OCI-LY3 (cell line): ENCODE measurements around the gene TMEM135.

Experiments
- H2AFZ ChIP-seq: fragments of 200-600, 300-600 bp; shearing (Covaris generic); 2 replicates; pipeline ENCODE4 v1.6.0; 2014; ENCODE audit warnings: antibody characterized with exemption, low read depth, low read length
- H3K27ac ChIP-seq: fragments of 200-600, 300-600 bp; sonication (generic); 2 replicates; pipeline ENCODE4 v1.5.1; 2014; ENCODE audit warnings: mild to moderate bottlenecking, low read length, moderate library complexity, mixed read lengths
- H3K27me3 ChIP-seq: fragments of 200-600, 300-600 bp; sonication (generic); 2 replicates; pipeline ENCODE4 v1.6.1; 2014; ENCODE audit warnings: low read depth, low read length, mixed read lengths
- H3K36me3 ChIP-seq: fragments of 200-600, 300-600 bp; sonication (generic); replicated peaks from 2 replicates; pipeline ENCODE3; 2014; ENCODE audit warnings: low read depth, low read length, mixed read lengths
- H3K4me1 ChIP-seq: fragments of 300-600, 200-600 bp; sonication (generic); 2 replicates; pipeline ENCODE4 v1.6.1; 2014; ENCODE audit warnings: low read length, mixed read lengths
- H3K4me2 ChIP-seq: fragments of 200-600, 300-600 bp; sonication (generic); 2 replicates; pipeline ENCODE4 v1.6.1; 2014; ENCODE audit warnings: low read length, mixed read lengths
- H3K4me3 ChIP-seq: fragments of 300-600, 200-600 bp; sonication (generic); 2 replicates; pipeline ENCODE4 v1.5.1; 2014; ENCODE audit warnings: antibody characterized with exemption, mild to moderate bottlenecking, low read length, moderate library complexity
- H3K79me2 ChIP-seq: fragments of 300-600, 200-600 bp; shearing (Covaris generic); 2 replicates; pipeline ENCODE4 v1.6.1; 2014; ENCODE audit warnings: mild to moderate bottlenecking, low read length, mixed read lengths
- H3K9ac ChIP-seq: fragments of 300-600, 200-600 bp; shearing (Covaris generic); 2 replicates; pipeline ENCODE4 v1.6.0; 2014; ENCODE audit warnings: mild to moderate bottlenecking, low read length, moderate library complexity
- H3K9me3 ChIP-seq: fragments of 200-600, 300-600 bp; shearing (Covaris generic); 2 replicates; pipeline ENCODE4 v1.6.1; 2014; ENCODE audit warnings: low read length, mixed read lengths; ENCODE audit not compliant: insufficient read depth
- H4K20me1 ChIP-seq: fragments of 200-600, 300-600 bp; sonication (generic); 2 replicates; pipeline ENCODE4 v1.6.1; 2016; ENCODE audit warnings: low read length, mixed read lengths; ENCODE audit not compliant: insufficient read depth
- CTCF ChIP-seq: fragments of 200-600, 300-600 bp; sonication (generic); IDR thresholded peaks from 2 replicates; pipeline ENCODE4 v1.5.1; 2014; ENCODE audit warnings: antibody characterized with exemption, low read length, low read depth
- EZH2phosphoT487 ChIP-seq: fragments of 200-600 bp; shearing (Covaris generic); IDR thresholded peaks from 2 replicates; pipeline ENCODE4 v1.6.1; 2018; ENCODE audit warnings: antibody characterized with exemption, mixed run types, low read depth

Gene TMEM135

GRCh38 chr11:87307101-87307500 is 269.4 kb downstream of the TMEM135 start:
- Histone ChIP-seq H3K9me3 (no peaks in the 10 kb centered on the region), H3K36me3 (peaks cover 7% of the 10 kb centered on the region), H3K79me2 (no peaks in the 10 kb centered on the region), H3K4me1 (peaks cover 12% of the 10 kb centered on the region), H4K20me1 (no peaks in the 10 kb centered on the region), H3K27ac (no peak overlapping the region), H3K9ac (no peak overlapping the region), H2AFZ (no peak overlapping the region), H3K27me3 (no peaks in the 10 kb centered on the region), H3K4me3 (no peak overlapping the region), H3K4me2 (no peak overlapping the region)
- TF ChIP-seq CTCF = no peak
- no peak for TF ChIP-seq EZH2phosphoT487

- H3K9ac ChIP-seq = no peak overlapping the region
- H3K4me1 ChIP-seq = peaks cover 11% of the 10 kb centered on the region
- no peak overlapping the region for H3K4me2 ChIP-seq
- H3K4me3 ChIP-seq = no peak overlapping the region
- H2AFZ ChIP-seq = no peak overlapping the region
- no peak overlapping the region for H3K27ac ChIP-seq
- no peaks in the 10 kb centered on the region for H3K27me3 ChIP-seq
- no peaks in the 10 kb centered on the region for H4K20me1 ChIP-seq
- no peaks in the 10 kb centered on the region for H3K9me3 ChIP-seq
- no peak for TF ChIP-seq CTCF
- no peak for TF ChIP-seq EZH2phosphoT487
- H3K36me3 ChIP-seq = peaks cover 3% of the 10 kb centered on the region
- H3K79me2 ChIP-seq = no peaks in the 10 kb centered on the region
Measured at GRCh38 chr11:87315229-87315628, 277.5 kb downstream of the TMEM135 start.

GRCh38 chr11:87316491-87316890 is 278.8 kb downstream of the TMEM135 start:
- H3K4me2 ChIP-seq = no peak overlapping the region
- H4K20me1 ChIP-seq = no peaks in the 10 kb centered on the region
- no peak overlapping the region for H3K27ac ChIP-seq
- H3K4me3 ChIP-seq = no peak overlapping the region
- TF ChIP-seq CTCF (no peak), EZH2phosphoT487 (no peak)
- H2AFZ ChIP-seq = no peak overlapping the region
- H3K4me1 ChIP-seq = peaks cover 11% of the 10 kb centered on the region
- no peaks in the 10 kb centered on the region for H3K27me3 ChIP-seq
- no peak overlapping the region for H3K9ac ChIP-seq
- H3K36me3 ChIP-seq = peaks cover 6% of the 10 kb centered on the region
- H3K9me3 ChIP-seq = no peaks in the 10 kb centered on the region
- no peaks in the 10 kb centered on the region for H3K79me2 ChIP-seq

- no peaks in the 10 kb centered on the region for H3K79me2 ChIP-seq
- peaks cover 11% of the 10 kb centered on the region for H3K4me1 ChIP-seq
- no peak overlapping the region for H3K4me3 ChIP-seq
- H3K9me3 ChIP-seq = no peaks in the 10 kb centered on the region
- H3K27me3 ChIP-seq = no peaks in the 10 kb centered on the region
- TF ChIP-seq CTCF (no peak), EZH2phosphoT487 (no peak)
- H4K20me1 ChIP-seq = no peaks in the 10 kb centered on the region
- peaks cover 14% of the 10 kb centered on the region for H3K36me3 ChIP-seq
- no peak overlapping the region for H3K4me2 ChIP-seq
- no peak overlapping the region for H3K9ac ChIP-seq
- H2AFZ ChIP-seq = no peak overlapping the region
- H3K27ac ChIP-seq = no peak overlapping the region
Measured at GRCh38 chr11:87317441-87317840, 279.7 kb downstream of the TMEM135 start.
